G401 (cell line): Measurements from ENCODE around the gene KRT16. TPM values are rescaled to one million over a fixed set of nuclear protein-coding genes. Genes with fewer than 3 reads are reported as not detected.
"Not testable (repeated sequence)": the region's sequence is repeated elsewhere in the genome, so short reads cannot be mapped to it uniquely, and the experiment has no call there.

ENCODE experiments used
- DNase-seq: peaks from one replicate; pipeline ENCODE4 v3.0.0-alpha.2; 2015; ENCODE audit warnings: low spot score
- in situ Hi-C: cut with HindIII; loops from 2 replicates; pipeline ENCODE4 v1.10.0; 2016; ENCODE audit warnings: low sequenced_read_pairs, mixed read lengths
- total RNA-seq: library from RNA; depleted of rRNA; stranded (reverse); fragments of >200 nt; shearing (Covaris generic); gene quantifications from 2 replicates; pipeline ENCODE4 v1.2.3, GENCODE V29; 2014

Gene KRT16
- total RNA-seq, 1 experiment from 2014 or later: not detected

DNA sequence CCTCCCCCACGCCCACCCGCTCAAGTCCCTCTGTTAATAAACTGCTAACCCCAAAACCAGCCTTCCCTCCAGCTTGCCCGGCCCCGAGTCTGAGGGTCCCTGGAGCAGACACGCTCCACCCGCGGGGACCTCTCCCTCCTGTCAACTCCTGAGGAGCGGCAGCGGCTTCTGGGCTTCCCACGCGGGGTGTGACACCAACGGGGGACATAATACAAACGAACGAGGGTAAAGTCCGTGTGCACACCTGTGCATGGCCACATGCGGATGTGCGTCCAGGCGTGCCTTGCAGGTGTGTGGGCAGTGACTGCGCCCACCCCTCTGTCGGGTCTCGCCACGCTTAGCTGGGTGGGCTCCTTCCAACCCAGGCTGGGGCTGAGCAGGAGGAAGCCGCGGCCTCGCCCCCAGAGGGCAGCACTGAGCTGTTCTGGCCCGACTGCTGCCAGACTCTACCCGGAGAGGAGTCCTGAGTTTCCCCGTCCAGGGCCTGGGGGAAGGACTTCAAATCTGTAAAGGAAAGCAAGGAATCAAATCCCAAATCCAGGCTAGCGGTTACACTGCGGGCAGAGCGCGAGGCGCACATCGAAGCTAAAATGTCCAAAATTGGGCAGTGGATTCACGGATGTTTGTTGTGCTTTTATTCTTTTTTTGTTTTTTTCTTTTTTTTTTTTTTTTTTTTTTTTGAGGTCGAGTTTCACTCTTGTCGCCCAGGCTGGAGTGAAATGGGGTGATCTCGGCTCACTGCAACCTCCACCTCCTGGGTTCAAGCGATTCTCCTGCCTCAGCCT, 36.0 kb upstream of the KRT16 start:
- in situ Hi-C loops: no loop called here
- DNase-seq: peak; percentile 81

DNA sequence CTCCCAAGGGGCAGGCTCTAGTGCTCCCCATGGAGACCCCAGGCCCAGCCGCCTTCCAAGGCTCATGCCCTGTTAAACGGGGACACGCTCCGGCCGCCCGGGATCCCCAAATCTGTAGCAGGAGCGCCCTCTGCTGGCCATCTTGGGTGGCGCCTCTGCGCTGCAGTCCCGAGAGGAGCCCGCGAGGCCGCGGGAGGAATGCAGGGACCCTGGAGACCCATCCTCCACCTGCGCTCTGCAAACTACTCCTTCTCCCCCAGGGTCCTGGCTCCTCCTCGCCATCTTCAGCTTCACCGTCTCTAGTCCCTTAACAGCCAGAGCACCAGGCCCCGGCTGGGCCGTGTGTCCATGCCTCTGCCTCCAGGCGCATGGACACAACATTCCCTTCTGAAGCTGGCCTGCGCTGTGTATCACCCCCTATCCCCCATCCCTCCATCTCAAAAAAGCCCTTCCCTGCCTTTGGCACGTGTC, 35.4 kb upstream of the KRT16 start:
- peak; percentile 84 for DNase-seq
- in situ Hi-C loops: no loop called here

- in situ Hi-C loops: no loop called here
- no peak for DNase-seq
Observed at GRCh38 chr17:41647038-41647813, 34.7 kb upstream of the KRT16 start.

DNA sequence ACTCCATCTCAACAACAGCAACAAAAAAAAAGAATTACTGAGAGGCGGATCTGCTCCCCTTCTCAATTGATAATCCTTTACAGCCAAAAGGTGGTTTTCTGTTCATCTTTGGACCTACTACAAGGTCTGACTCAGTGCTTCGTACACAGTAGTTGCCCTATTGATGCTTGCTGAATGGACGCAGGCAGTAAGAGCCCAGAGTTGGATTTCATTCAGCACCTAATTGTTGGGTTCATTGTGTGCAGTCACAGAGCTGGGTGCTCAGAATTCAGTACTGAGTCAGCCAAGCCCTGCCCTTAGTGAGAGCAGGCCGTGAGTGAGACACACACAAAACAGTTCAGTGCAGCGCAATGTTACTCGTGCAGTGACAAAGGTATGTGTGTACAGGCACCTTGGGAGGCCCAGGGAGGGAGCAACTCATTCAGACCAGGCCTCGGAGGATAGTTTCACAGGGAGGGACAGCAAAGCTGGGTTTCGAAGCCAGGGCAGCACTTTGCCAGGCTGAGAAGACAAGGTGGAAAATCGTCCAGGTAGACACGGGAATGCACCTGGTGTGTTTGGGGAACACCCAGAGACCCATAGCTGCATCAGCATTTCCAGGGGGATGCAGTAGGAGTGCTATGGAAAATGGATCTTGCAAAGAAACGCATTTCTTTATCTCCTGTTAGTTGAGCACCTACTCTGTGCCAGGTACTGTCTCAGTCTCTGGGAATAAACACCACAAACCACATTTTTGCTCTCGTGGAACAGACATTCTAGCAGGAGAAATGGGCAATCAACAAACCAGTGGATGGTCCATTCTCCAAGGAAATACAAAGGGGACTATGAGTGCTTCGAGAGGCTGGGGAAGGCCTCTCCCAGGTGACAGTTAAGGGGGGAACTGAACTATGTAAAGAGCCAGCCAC, 29.9 kb upstream of the KRT16 start:
- DNase-seq: no peak
- in situ Hi-C loops: no loop called here

- DNase-seq, in situ Hi-C loops: not testable (repeated sequence)
Observed at GRCh38 chr17:41640596-41640995, 28.0 kb upstream of the KRT16 start.

DNA sequence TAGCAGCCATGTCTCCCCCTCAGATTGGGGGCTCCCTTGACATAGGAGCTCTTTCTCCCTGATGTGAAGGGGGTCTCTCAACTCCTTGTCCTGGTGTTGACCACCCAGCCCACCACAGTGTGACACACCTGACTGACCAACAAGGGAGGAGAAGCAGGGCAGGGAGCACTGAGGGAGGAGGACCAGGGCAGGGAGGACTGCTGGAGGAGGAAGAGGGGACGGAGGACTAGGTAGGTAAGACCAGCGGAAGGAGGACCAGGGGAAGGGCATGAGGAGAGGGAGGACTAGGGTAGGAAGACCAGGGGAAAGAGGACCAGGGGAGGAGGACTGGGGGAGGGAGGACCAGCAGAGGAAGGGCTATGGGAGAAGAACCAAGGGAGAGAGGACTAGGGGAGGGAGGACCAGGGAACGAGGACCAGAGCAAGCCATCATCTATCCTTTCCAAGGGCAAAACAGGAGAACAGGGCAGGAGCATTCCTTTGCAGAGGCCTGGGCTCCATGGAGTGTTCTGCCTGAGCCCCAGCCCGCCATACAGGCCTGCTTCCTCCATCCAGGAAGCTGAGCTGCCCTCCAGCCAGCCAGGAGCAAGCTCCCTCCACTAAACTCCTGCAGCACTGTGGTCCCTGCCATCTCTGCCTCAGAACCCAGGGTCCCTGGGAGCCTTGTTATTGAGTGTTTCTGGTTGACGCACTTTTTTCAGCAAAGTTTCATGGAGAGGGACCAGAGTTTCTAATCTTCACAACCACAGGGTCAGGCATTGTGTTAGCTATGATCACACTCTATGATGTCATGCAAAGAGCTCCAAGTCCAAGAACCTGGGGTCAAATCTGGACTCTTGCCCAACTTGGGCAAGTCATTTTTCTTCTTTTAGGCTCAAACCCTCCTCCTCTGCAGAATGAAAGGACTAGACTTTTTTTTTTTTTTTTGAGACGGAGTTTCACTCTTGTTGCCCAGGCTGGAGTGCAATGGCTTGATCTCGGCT, 27.2 kb upstream of the KRT16 start:
- DNase-seq: no peak
- in situ Hi-C loops: no loop called here

DNA sequence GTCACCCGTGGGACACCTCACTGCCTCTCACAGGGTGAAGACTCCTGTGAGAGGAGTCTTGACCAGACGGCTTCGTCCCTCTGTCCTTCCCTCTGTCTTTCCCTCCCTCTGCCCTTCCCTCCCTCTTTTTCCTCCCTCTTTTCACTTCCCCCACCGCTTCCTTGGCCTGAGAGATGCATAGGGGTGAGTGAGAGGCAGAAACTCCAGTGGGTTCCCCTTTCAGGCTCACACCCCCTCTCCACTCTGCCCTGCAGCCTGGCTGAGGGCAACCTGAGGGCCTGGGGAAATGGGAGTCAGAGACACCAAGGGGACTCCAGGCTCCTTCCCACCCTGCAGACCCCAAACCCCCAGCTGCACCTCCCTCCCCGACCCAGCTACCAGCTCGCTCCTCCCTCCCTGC, 26.4 kb upstream of the KRT16 start:
- in situ Hi-C loops: no loop called here

GRCh38 chr17:41638194-41638593, 25.6 kb upstream of the KRT16 start:
- no peak for DNase-seq
- in situ Hi-C loops: no loop called here

More for the DNA sequence above, 26.4 kb upstream of the KRT16 start:
- no peak for DNase-seq

GRCh38 chr17:41636652-41637051, 24.1 kb upstream of the KRT16 start:
- DNase-seq: no peak

GRCh38 chr17:41635121-41636097, 22.8 kb upstream of the KRT16 start:
- in situ Hi-C loops: no loop called here
- peak; percentile 30 for DNase-seq

More at GRCh38 chr17:41636652-41637051, 24.1 kb upstream of the KRT16 start:
- in situ Hi-C loops: no loop called here

DNA sequence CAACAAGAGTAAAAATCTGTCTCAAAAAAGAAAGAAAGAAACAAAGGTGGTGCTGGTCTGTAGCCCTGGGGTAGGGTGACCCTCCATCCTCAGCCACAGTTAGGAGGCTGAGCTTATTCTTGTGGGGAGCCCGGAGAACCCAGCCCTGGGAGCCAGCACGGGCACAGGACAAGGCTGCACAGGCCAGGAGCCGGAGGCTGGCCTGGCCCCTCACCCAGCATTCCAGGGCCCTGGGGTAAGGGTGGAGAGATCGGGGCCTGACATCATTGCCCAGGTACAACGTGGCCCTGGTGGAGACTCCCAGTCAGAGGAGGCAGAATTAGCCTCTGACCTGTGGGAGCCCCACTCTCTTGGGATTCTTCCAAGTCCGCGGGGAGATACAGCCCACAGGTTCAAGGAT, 22.1 kb upstream of the KRT16 start:
- in situ Hi-C loops: no loop called here

GRCh38 chr17:41633556-41634199, 21.1 kb upstream of the KRT16 start:
- in situ Hi-C loops: no loop called here
- DNase-seq: no peak

More for the DNA sequence above, 22.1 kb upstream of the KRT16 start:
- no peak for DNase-seq

DNA sequence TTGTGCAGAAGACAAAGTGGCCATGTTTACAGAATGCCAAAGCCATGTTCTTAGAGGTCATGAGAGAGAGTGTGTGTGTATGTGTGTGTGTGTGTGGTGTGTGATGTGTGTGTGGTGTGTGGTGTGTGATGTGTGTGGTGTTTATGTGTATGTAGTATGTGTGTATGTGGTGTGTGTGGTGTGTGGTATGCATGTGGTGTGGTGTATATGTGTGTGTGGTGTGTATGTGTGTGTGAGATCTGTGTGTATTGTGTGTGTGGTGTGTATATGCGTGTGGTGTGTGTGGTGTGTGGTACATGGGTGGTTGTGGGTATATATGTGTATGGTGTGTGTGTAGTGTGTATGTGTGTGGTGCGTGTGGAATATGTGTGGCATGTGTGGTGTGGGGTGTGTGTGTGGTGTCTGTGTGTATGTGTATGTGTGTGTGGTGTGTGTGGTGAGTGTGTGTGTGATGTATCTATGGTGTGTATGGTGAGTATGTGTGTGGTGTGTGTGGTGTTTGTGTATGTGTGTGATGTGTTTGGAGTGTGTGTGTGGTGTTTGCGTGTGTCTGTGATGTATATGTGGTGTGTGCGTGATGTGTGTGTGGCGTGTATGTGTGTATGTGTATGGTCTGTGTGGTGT, 20.0 kb upstream of the KRT16 start:
- DNase-seq: no peak
- in situ Hi-C loops: no loop called here

- DNase-seq: no peak
- in situ Hi-C loops: no loop called here
Observed at GRCh38 chr17:41631898-41632285, 19.3 kb upstream of the KRT16 start.

- in situ Hi-C loops: no loop called here
- no peak for DNase-seq
Observed at GRCh38 chr17:41631025-41631897, 18.7 kb upstream of the KRT16 start.
